Ovary (tissue), 9 donors: ENCODE data around the gene MAML1. TPM values are rescaled to one million over a fixed set of nuclear protein-coding genes. Genes with fewer than 3 reads are reported as not detected.

Source experiments
- DNase-seq, 5 donors: peaks; one replicate each; pipeline ENCODE4 v3.0.0-alpha.2; 2019 to 2020
- H3K27ac ChIP-seq, 2 donors: fragments of 200-600 bp; one replicate each; pipeline versions ENCODE4 v1.5.1 to v1.8.0; 2019 to 2022
- H3K27me3 ChIP-seq: fragments of 200-600 bp; one replicate; pipeline ENCODE4 v1.8.0; 2022
- H3K36me3 ChIP-seq: fragments of 200-600 bp; sonication (generic); one replicate; pipeline ENCODE4 v1.5.1; 2019
- H3K4me1 ChIP-seq: one replicate; pipeline ENCODE4 v1.8.1; 2013; ENCODE audit warnings: mild to moderate bottlenecking, moderate library complexity; ENCODE audit not compliant: insufficient read depth
- H3K4me3 ChIP-seq: fragments of 200-600 bp; sonication (generic); one replicate; pipeline ENCODE4 v1.5.1; 2017
- H3K9me3 ChIP-seq, 2 donors: fragments of 200-600 bp in 1 of 2; sonication (generic) in 1 of 2; one replicate each; pipeline versions ENCODE4 v1.5.1 to v1.8.1; 2013 to 2019; ENCODE audit warnings: mild to moderate bottlenecking in 1 of 2, moderate library complexity in 1 of 2
- EP300 ChIP-seq: sonication (generic); formaldehyde crosslinking; IDR thresholded peaks from one replicate; pipeline ENCODE4 v1.6.1; 2017; ENCODE audit warnings: antibody characterized with exemption
- POLR2A ChIP-seq: fragments of 450-650 bp; IDR thresholded peaks from one replicate; pipeline ENCODE4 v1.6.1; 2017; ENCODE audit warnings: antibody characterized with exemption, mild to moderate bottlenecking, moderate library complexity
- WGBS, 3 donors: extraction: QIAGEN DNeasy Blood & Tissue Kit in 1 of 3; methylation state at CpG; one replicate each; pipeline versions ENCODE4 v1.1.5 to v1.1.7; 2013 to 2017; 5-methylcytosine and 5-hydroxymethylcytosine counted together
- intact Hi-C, 4 donors: fragments of 100-400 bp; cut with DNase I; formaldehyde crosslinking; loops; one replicate each; pipeline versions ENCODE4 v1.11.0 to v1.15.1; 2022 to 2023
- polyA plus RNA-seq, 2 donors: library from polyadenylated mRNA; stranded (reverse); fragments of 200-250 nt in 1 of 2; fragments of 350-450 nt in 1 of 2; fragmentation: Illumina TruSeq in 1 of 2; extraction: RNeasy Lipid Tissue Mini Kit (QIAGEN cat#74804) in 1 of 2; gene quantifications; one replicate each; pipeline ENCODE4 v1.2.3, GENCODE V29; 2013 to 2014
- total RNA-seq, 7 donors: library from RNA; depleted of rRNA in 2 of 7; stranded (reverse); fragments of >200 nt in 2 of 7; fragmentation: NEBNext Ultra II Directional in 3 of 7; extraction: Animal tissue kit (Norgen Biotek cat#: 25700) in 3 of 7; gene quantifications; one replicate each; pipeline versions ENCODE4 v1.1.0 to v1.2.4, GENCODE V29; 2016 to 2023
- TF ChIP-seq, protein P1 (sequence below), 3 donors: fragments of 450-650 bp in 2 of 3; fragments of 200-600 bp in 1 of 3; IDR thresholded peaks; one replicate each; pipeline versions ENCODE4 v1.5.1 to v1.8.0; 2016 to 2022; ENCODE audit warnings: antibody characterized with exemption in 3 of 3, mild to moderate bottlenecking in 1 of 3
- donor health status: DM: no; HTN: no; CAD: no; lungs with moderate emphysema.
- donor health status: DM: no; HTN: no; CAD: no.
- donor health status: Bipolar disorder and iron deficiency.
- donor health status: DM: yes; HTN: yes; CAD: no.
- donor health status: DM: no; HTN: no; CAD: no.
- donor health status: DM: yes; HTN: yes; CAD: no.

The MAML1 gene
- total and polyA plus RNA-seq, 9 donors, result 18.4 to 40.1 (median 29.9) TPM

DNA sequence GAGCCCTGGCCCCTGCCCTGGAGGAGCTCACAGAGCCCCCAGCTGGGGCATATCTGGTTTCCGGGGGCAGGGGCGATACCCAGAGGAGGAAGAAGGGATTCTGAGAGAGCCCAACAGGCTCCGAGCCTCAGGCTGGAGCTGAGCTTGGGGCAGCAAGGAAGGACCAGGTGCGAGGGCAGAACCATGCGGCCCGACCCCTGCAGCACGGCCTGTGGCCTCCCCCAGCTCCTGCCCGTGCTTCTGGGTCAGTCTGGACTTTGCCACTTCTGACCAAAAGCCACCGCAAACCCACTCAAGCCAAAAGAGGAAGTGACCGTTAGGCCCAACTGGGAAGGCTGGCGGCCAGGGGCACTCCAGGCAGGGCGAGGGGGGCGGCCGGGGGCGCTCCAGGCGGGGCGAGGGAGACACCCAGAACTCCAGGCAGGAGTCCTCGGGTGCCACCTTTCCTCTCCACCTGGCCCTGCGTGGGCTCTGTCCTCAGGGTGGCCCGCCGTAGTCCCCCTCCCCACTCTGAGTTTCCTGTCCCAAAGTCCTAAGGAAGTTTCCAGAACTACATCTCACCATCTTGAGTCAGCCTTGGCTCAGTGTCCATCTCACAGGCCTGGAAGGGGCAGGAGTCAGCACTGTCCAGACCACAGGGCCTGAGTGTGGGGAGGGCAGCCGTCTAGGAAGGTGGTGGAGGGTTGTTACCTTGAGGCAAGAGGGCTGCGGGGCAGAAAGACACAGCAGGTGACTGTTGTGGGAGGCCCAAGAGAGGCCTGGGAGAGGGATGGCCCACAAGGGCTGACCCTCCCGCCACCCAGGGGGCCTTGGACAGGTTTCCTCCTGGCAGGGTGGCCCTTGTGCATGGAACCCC lies 60.2 kb downstream of the MAML1 start:
- peak overlapping the region; percentile 17 to 68 for H3K27ac ChIP-seq
- WGBS, 3 donors, result 84 to 90% (median 89%) methylated on average over 21 to 24 of the region's 24 CpGs
- no peaks in the 10 kb centered on the region for H3K27me3 ChIP-seq
- H3K9me3 ChIP-seq, result no peaks in the 10 kb centered on the region
- no peak overlapping the region for H3K4me3 ChIP-seq
- peaks cover 15% of the 10 kb centered on the region for H3K4me1 ChIP-seq
- TF ChIP-seq POLR2A (no peak), EP300 (no peak)
- TF ChIP-seq, protein P1, sequence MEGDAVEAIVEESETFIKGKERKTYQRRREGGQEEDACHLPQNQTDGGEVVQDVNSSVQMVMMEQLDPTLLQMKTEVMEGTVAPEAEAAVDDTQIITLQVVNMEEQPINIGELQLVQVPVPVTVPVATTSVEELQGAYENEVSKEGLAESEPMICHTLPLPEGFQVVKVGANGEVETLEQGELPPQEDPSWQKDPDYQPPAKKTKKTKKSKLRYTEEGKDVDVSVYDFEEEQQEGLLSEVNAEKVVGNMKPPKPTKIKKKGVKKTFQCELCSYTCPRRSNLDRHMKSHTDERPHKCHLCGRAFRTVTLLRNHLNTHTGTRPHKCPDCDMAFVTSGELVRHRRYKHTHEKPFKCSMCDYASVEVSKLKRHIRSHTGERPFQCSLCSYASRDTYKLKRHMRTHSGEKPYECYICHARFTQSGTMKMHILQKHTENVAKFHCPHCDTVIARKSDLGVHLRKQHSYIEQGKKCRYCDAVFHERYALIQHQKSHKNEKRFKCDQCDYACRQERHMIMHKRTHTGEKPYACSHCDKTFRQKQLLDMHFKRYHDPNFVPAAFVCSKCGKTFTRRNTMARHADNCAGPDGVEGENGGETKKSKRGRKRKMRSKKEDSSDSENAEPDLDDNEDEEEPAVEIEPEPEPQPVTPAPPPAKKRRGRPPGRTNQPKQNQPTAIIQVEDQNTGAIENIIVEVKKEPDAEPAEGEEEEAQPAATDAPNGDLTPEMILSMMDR (IDR thresholded peaks at IDR 0.05), result no peak
- peak; percentile 19 to 43 (median 41) for DNase-seq
- no peaks in the 10 kb centered on the region for H3K36me3 ChIP-seq
- intact Hi-C loops, result loop anchor here in 1 of 4 donors (10.0 kb wide), 2 partner anchors 62 to 112 kb away; partner anchors contain the start of genes MRNIP and TBC1D9B

DNA sequence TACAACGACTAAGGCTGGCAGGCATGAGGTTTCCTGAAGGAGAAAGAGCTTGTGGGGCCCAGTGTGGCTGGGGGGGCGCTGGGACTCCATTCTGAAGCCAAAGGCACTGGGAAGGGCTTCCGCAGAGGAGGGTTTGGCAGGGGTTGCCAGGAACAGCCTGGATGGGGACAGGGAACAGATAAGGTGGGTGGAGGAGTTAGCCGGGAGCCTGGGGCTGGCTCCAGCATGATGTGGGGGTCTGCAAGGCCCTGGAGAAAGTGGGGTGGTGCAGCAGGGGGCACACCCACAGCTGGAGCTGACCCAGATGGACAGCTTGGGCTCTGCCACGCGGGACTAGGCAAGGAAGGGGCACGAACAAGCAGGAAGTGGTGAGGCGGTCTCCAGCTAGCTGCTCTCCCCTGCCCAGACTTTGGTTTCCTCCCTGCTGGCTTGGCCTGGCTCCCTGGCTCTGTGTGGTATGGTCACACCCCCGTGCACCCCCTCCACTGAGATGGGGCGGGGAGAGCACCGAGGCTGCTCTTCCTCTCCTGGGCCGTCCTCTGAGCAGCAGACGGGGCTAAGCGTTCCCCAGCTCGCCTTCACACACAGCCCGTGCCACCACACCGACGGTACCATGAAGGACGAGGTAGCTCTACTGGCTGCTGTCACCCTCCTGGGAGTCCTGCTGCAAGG lies 61.0 kb downstream of the MAML1 start, which contains the start of gene LTC4S:
TSS of gene LTC4S (plus strand) at position 519 of the 672 bp plus-strand sequence. CDS start at position 614, 95 bp downstream.
- Histone ChIP-seq H3K36me3 (no peaks in the 10 kb centered on the region), H3K27me3 (no peaks in the 10 kb centered on the region), H3K4me3 (no peak within 1 kb of the TSS), H3K9me3 (no peaks in the 10 kb centered on the region), H3K27ac (peak within 1 kb of the TSS; percentile 17 to 68), H3K4me1 (peaks cover 15% of the 10 kb centered on the region)
- TF ChIP-seq EP300 (no peak), POLR2A (no peak)
- TF ChIP-seq, protein P1 (IDR thresholded peaks at IDR 0.05), result no peak
- peak; percentile 80 to 90 (median 86) for DNase-seq
- intact Hi-C loops, result loop anchor here in 1 of 4 donors (10.0 kb wide), 2 partner anchors 61 to 111 kb away; partner anchors contain the start of genes MRNIP and TBC1D9B
- 3 to 6% (median 5%) methylated on average over 18 to 19 of the region's 19 CpGs for WGBS, 3 donors

DNA sequence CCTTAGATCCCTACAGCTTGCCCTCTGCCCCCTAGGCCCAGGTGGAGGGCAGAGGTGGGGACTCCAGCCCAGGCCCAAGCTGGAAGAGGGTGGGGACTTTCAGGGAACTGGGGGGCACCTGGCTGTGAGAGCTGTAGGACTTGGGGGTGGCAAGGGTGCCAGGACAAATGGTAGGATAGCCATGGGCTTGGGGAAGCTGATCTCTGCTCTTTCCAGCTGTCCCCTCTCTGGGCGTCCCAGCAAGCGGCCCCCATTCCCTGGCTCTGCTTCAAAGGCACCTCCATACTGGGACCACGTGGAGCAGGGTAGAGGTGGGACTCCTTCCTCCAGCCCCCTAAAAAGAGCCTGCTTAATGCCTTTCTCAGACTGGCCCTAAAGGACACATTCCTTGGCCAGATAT lies 61.5 kb downstream of the MAML1 start:
- Histone ChIP-seq H3K36me3 (no peaks in the 10 kb centered on the region), H3K27me3 (no peaks in the 10 kb centered on the region), H3K9me3 (no peaks in the 10 kb centered on the region), H3K27ac (peak overlapping the region; percentile 17 to 68), H3K4me1 (peaks cover 15% of the 10 kb centered on the region), H3K4me3 (no peak overlapping the region)
- DNase-seq, result peak in 4 of 5 donors; percentile 23 to 44 (median 38)
- WGBS, 3 donors, result 63 to 66% (median 63%) methylated on average over 3 of the region's 3 CpGs
- TF ChIP-seq EP300, result no peak
- intact Hi-C loops, result loop anchor here in 1 of 4 donors (10.0 kb wide), 2 partner anchors 61 to 111 kb away; partner anchors contain the start of genes MRNIP and TBC1D9B

DNA sequence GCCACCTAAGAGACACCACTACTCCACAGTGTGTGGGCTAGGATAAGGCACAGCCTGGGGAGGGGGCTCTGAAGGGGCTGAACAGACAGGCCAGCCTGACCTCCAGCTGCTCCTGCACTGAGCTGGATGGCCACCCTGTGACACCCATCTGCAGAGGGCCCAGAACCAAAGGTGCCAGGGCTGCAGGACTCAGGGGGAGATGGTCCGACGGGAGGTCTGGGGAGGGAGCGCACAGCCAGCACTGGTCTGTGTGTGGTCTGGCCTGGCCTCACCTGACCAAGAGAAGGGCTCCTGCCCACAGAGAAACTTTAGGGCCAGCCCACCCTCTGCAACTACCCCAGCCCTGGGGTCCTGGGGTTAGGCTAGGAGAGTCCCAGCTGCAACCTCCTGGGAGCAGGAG lies 62.0 kb downstream of the MAML1 start:
- TF ChIP-seq POLR2A (no peak), EP300 (no peak)
- TF ChIP-seq, protein P1 (IDR thresholded peaks at IDR 0.05), result no peak
- WGBS, 3 donors, result 85 to 91% (median 86%) methylated on average over 3 of the region's 3 CpGs
- DNase-seq, result peak in 4 of 5 donors; percentile 25 to 42 (median 33)
- intact Hi-C loops, result loop anchor here in 1 of 4 donors (10.0 kb wide), 2 partner anchors 60 to 110 kb away; partner anchors contain the start of genes MRNIP and TBC1D9B
- Histone ChIP-seq H3K27me3 (no peaks in the 10 kb centered on the region), H3K4me3 (no peak overlapping the region), H3K4me1 (peaks cover 15% of the 10 kb centered on the region), H3K27ac (peak overlapping the region in 1 of 2 donors; percentile 68), H3K36me3 (no peaks in the 10 kb centered on the region), H3K9me3 (no peaks in the 10 kb centered on the region)
